ENCODE results near the gene VWF. TPM values are rescaled to one million over a fixed set of nuclear protein-coding genes. Genes with fewer than 3 reads are reported as not detected.
"Not testable (repeated sequence)": the region's sequence is repeated elsewhere in the genome, so short reads cannot be mapped to it uniquely, and the experiment has no call there.

Gene VWF
- total RNA-seq, 1 donor, result 0.72 TPM

- TF ChIP-seq CTCF (IDR thresholded peaks at IDR 0.05; ENCODE audit: extremely low read depth, low read depth, low read length), result no peak
- Histone ChIP-seq H3K27ac (ENCODE audit: low read depth, low read length) (no peak overlapping the region), H2AFZ (ENCODE audit: low read length) (peak overlapping the region; percentile 36), H3K79me2 (ENCODE audit: insufficient read depth, low read length) (no peaks in the 10 kb centered on the region), H3K36me3 (ENCODE audit: insufficient read depth, low read length) (no peaks in the 10 kb centered on the region), H3K4me2 (ENCODE audit: insufficient read depth, low read length) (no peak overlapping the region), H3K27me3 (ENCODE audit: insufficient read depth, low read length) (no peaks in the 10 kb centered on the region), H4K20me1 (ENCODE audit: insufficient read depth, low read length) (no peaks in the 10 kb centered on the region), H3K4me1 (ENCODE audit: insufficient read depth, low read length) (peaks cover 4% of the 10 kb centered on the region), H3K9me3 (ENCODE audit: low read depth, low read length) (no peaks in the 10 kb centered on the region), H3K4me3 (ENCODE audit: insufficient read depth, low read length) (no peak overlapping the region)
- DNase-seq (ENCODE audit: insufficient read length, low spot score, missing footprints), result peak; percentile 63
Observed at GRCh38 chr12:6158255-6158654, 33.8 kb upstream of the VWF start.

- Histone ChIP-seq H4K20me1 (ENCODE audit: insufficient read depth, low read length) (no peaks in the 10 kb centered on the region), H3K4me2 (ENCODE audit: insufficient read depth, low read length) (no peak overlapping the region), H3K9me3 (ENCODE audit: low read depth, low read length) (no peaks in the 10 kb centered on the region), H3K27ac (ENCODE audit: low read depth, low read length) (no peak overlapping the region), H3K36me3 (ENCODE audit: insufficient read depth, low read length) (no peaks in the 10 kb centered on the region), H2AFZ (ENCODE audit: low read length) (no peak overlapping the region), H3K79me2 (ENCODE audit: insufficient read depth, low read length) (no peaks in the 10 kb centered on the region), H3K27me3 (ENCODE audit: insufficient read depth, low read length) (no peaks in the 10 kb centered on the region), H3K4me3 (ENCODE audit: insufficient read depth, low read length) (no peak overlapping the region), H3K4me1 (ENCODE audit: insufficient read depth, low read length) (peaks cover 4% of the 10 kb centered on the region)
- no peak for TF ChIP-seq CTCF (IDR thresholded peaks at IDR 0.05; ENCODE audit: extremely low read depth, low read depth, low read length)
- peak; percentile 62 for DNase-seq (ENCODE audit: insufficient read length, low spot score, missing footprints)
Observed at GRCh38 chr12:6157482-6157881, 33.0 kb upstream of the VWF start.

GRCh38 chr12:6154730-6155459 lies 30.4 kb upstream of the VWF start:
- peak overlapping the region; percentile 41 for H2AFZ ChIP-seq (ENCODE audit: low read length)
- no peak for DNase-seq (ENCODE audit: insufficient read length, low spot score, missing footprints)
- H3K79me2 ChIP-seq (ENCODE audit: insufficient read depth, low read length), result no peaks in the 10 kb centered on the region
- H3K9me3 ChIP-seq (ENCODE audit: low read depth, low read length), result no peaks in the 10 kb centered on the region
- TF ChIP-seq CTCF (IDR thresholded peaks at IDR 0.05; ENCODE audit: extremely low read depth, low read depth, low read length), result no peak
- no peaks in the 10 kb centered on the region for H3K27me3 ChIP-seq (ENCODE audit: insufficient read depth, low read length)
- no peak overlapping the region for H3K4me3 ChIP-seq (ENCODE audit: insufficient read depth, low read length)
- H3K36me3 ChIP-seq (ENCODE audit: insufficient read depth, low read length), result no peaks in the 10 kb centered on the region
- no peak overlapping the region for H3K4me2 ChIP-seq (ENCODE audit: insufficient read depth, low read length)
- H3K27ac ChIP-seq (ENCODE audit: low read depth, low read length), result no peak overlapping the region
- no peaks in the 10 kb centered on the region for H4K20me1 ChIP-seq (ENCODE audit: insufficient read depth, low read length)
- H3K4me1 ChIP-seq (ENCODE audit: insufficient read depth, low read length), result no peaks in the 10 kb centered on the region

- not testable (repeated sequence) for H3K4me2 ChIP-seq (ENCODE audit: insufficient read depth, low read length); H3K27ac ChIP-seq (ENCODE audit: low read depth, low read length); H3K27me3 ChIP-seq (ENCODE audit: insufficient read depth, low read length); H3K4me3 ChIP-seq (ENCODE audit: insufficient read depth, low read length); H4K20me1 ChIP-seq (ENCODE audit: insufficient read depth, low read length); H3K4me1 ChIP-seq (ENCODE audit: insufficient read depth, low read length); H3K79me2 ChIP-seq (ENCODE audit: insufficient read depth, low read length); H3K36me3 ChIP-seq (ENCODE audit: insufficient read depth, low read length); H2AFZ ChIP-seq (ENCODE audit: low read length); DNase-seq (ENCODE audit: insufficient read length, low spot score, missing footprints); H3K9me3 ChIP-seq (ENCODE audit: low read depth, low read length)
Observed at GRCh38 chr12:6148722-6149121, 24.3 kb upstream of the VWF start.

Data from osteoblast (primary cell).